Measurements from ENCODE around the gene NPAS3. TPM values are rescaled to one million over a fixed set of nuclear protein-coding genes. Genes with fewer than 3 reads are reported as not detected.

Gene NPAS3
- total RNA-seq, 1 donor: 0.36 TPM

- TF ChIP-seq CTCF (IDR thresholded peaks at IDR 0.05; ENCODE audit: insufficient read depth, low read length): no peak
- H3K4me3 ChIP-seq (ENCODE audit: low read depth, low read length): no peak overlapping the region
- DNase-seq (ENCODE audit: low read depth): no peak
Observed at GRCh38 chr14:33774723-33775470, 836.2 kb downstream of the NPAS3 start.

- H3K4me3 ChIP-seq (ENCODE audit: low read depth, low read length): no peak overlapping the region
- DNase-seq (ENCODE audit: low read depth): no peak
- TF ChIP-seq CTCF (IDR thresholded peaks at IDR 0.05; ENCODE audit: insufficient read depth, low read length): no peak
Observed at GRCh38 chr14:33776871-33777270, 838.2 kb downstream of the NPAS3 start.

GRCh38 chr14:33777681-33778080 lies 839.0 kb downstream of the NPAS3 start:
- DNase-seq (ENCODE audit: low read depth): no peak
- TF ChIP-seq CTCF (IDR thresholded peaks at IDR 0.05; ENCODE audit: insufficient read depth, low read length): no peak
- no peak overlapping the region for H3K4me3 ChIP-seq (ENCODE audit: low read depth, low read length)

GRCh38 chr14:33780035-33780434 lies 841.4 kb downstream of the NPAS3 start:
- no peak for TF ChIP-seq CTCF (IDR thresholded peaks at IDR 0.05; ENCODE audit: insufficient read depth, low read length)
- no peak overlapping the region for H3K4me3 ChIP-seq (ENCODE audit: low read depth, low read length)
- no peak for DNase-seq (ENCODE audit: low read depth)

GRCh38 chr14:33781236-33781635 lies 842.6 kb downstream of the NPAS3 start:
- TF ChIP-seq CTCF (IDR thresholded peaks at IDR 0.05; ENCODE audit: insufficient read depth, low read length): no peak
- H3K4me3 ChIP-seq (ENCODE audit: low read depth, low read length): no peak overlapping the region
- DNase-seq (ENCODE audit: low read depth): no peak

- DNase-seq (ENCODE audit: low read depth): no peak
- no peak overlapping the region for H3K4me3 ChIP-seq (ENCODE audit: low read depth, low read length)
- TF ChIP-seq CTCF (IDR thresholded peaks at IDR 0.05; ENCODE audit: insufficient read depth, low read length): no peak
Observed at GRCh38 chr14:33782923-33783322, 844.2 kb downstream of the NPAS3 start.
